ENCODE measurements around the gene HS3ST2.

- no peak for TF ChIP-seq CTCF (IDR thresholded peaks at IDR 0.05; ENCODE audit: low read depth, low read length, poor library complexity, severe bottlenecking)
- TF ChIP-seq EZH2phosphoT487 (IDR thresholded peaks at IDR 0.05; ENCODE audit: borderline replicate concordance, low read length): no peak
Measured at GRCh38 chr16:22955461-22956070, 141.6 kb downstream of the HS3ST2 start.
